ENCODE results near the gene IFT88. TPM values are rescaled to one million over a fixed set of nuclear protein-coding genes. Genes with fewer than 3 reads are reported as not detected.

The IFT88 gene
- total and polyA plus RNA-seq, 4 donors: 3.4 to 19.1 (median 13.0) TPM

DNA sequence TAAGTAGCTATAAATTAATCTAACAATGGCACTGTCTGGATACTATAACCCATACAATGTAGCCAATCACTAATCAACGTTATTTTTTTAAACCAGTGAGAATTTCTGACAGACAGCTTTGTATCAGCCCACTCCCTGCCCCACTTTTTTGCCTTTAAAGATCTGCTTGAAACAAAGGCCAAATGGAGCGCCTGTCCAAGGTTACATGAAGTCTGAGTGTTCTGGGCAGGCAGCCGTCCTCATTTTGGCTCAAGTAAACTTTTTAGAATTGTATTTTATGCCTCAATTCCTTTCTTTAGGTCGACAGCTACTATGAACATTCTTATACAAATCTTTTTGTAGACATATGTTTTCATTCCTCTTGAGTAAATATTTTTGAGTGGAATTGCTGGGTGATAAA is 6.2 kb downstream of the IFT88 start:
- no peak for DNase-seq
- H3K9me3 ChIP-seq (ENCODE audit: control insufficient read depth, low read length): no peaks in the 10 kb centered on the region
- ATAC-seq (ENCODE audit: low FRiP score): no peak
- no peaks in the 10 kb centered on the region for H3K27me3 ChIP-seq (ENCODE audit: control insufficient read depth in 1 of 2, insufficient read depth in 2 of 2, low read length in 1 of 2)
- intact Hi-C loops (cut with DNase I): no loop called here
- H3K36me3 ChIP-seq (ENCODE audit: control insufficient read depth in 1 of 2, insufficient read depth in 2 of 2, low read length in 1 of 2): peaks cover 0 to 6% of the 10 kb centered on the region in 2 donors
- peaks cover 0 to under 1% of the 10 kb centered on the region in 2 donors for H3K4me1 ChIP-seq (ENCODE audit: control insufficient read depth in 1 of 2, insufficient read depth in 2 of 2, low read length in 2 of 2)
- no peak overlapping the region for H3K27ac ChIP-seq (ENCODE audit: low read depth in 1 of 2, low read length in 2 of 2)
- WGBS, 2 donors: 25 to 37% methylated on average over 4 of the region's 4 CpGs
- H3K4me3 ChIP-seq (ENCODE audit: low read length in 2 of 2): no peak overlapping the region

DNA sequence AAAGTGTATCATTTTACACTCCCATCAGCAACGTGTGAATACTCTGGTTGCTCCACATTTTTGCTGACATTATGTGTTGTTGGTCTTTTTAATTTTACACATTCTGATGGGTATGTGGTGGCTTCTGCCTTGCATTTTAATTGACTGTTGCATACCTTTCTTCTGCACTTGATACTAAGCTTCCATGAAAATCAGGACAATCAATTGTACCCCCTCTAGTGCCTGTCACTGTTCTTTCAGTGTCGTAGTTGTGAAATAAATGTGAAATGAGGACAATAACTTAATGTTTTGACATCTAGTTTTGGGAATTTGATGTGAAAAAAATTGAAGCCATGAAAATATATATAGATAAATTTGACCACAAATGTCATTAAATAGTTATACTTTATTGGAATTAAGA is 6.7 kb downstream of the IFT88 start:
- intact Hi-C loops (cut with DNase I): no loop called here
- Histone ChIP-seq H3K4me1 (ENCODE audit: control insufficient read depth in 1 of 2, insufficient read depth in 2 of 2, low read length in 2 of 2) (no peaks in the 10 kb centered on the region), H3K27me3 (ENCODE audit: control insufficient read depth in 1 of 2, insufficient read depth in 2 of 2, low read length in 1 of 2) (no peaks in the 10 kb centered on the region), H3K4me3 (ENCODE audit: low read length in 2 of 2) (no peak overlapping the region), H3K9me3 (ENCODE audit: control insufficient read depth, low read length) (no peaks in the 10 kb centered on the region), H3K36me3 (ENCODE audit: control insufficient read depth in 1 of 2, insufficient read depth in 2 of 2, low read length in 1 of 2) (peaks cover 0 to 6% of the 10 kb centered on the region in 2 donors), H3K27ac (ENCODE audit: low read depth in 1 of 2, low read length in 2 of 2) (no peak overlapping the region)
- ATAC-seq (ENCODE audit: low FRiP score) (no peak), DNase-seq (no peak)
- WGBS, 2 donors: 53 to 54% methylated on average over 2 of the region's 2 CpGs

DNA sequence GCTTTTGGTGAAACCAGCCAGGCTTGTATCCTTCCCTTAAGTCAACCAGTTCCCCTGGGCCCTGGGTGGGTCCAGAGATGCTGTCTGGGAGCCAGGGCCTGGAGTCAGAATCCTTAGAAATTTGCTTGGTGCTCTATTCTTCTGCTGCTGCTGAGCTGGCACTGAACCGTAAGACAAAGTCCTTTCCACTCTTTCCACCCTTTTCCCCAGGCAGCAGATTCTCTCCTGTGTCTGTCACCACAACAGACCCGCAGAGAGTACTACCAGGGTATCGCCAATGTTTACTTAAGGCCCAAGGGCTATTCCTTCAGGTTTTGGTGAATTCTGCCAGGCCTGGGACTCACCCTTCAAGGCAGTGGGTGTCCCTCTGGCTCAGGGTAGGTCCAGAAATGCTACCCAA is 12.2 kb downstream of the IFT88 start:
- 95 to 96% methylated on average over 3 of the region's 3 CpGs for WGBS, 2 donors
- no peaks in the 10 kb centered on the region for H3K4me1 ChIP-seq (ENCODE audit: control insufficient read depth in 1 of 2, insufficient read depth in 2 of 2, low read length in 2 of 2)
- no peaks in the 10 kb centered on the region for H3K9me3 ChIP-seq (ENCODE audit: control insufficient read depth, low read length)
- intact Hi-C loops (cut with DNase I): no loop called here
- H3K27me3 ChIP-seq (ENCODE audit: control insufficient read depth in 1 of 2, insufficient read depth in 2 of 2, low read length in 1 of 2): no peaks in the 10 kb centered on the region
- ATAC-seq (ENCODE audit: low FRiP score) (peak; percentile 15), DNase-seq (no peak)
- no peak overlapping the region for H3K4me3 ChIP-seq (ENCODE audit: low read length in 2 of 2)
- peaks cover 3% of the 10 kb centered on the region in 2 donors for H3K36me3 ChIP-seq (ENCODE audit: control insufficient read depth in 1 of 2, insufficient read depth in 2 of 2, low read length in 1 of 2)
- no peak overlapping the region for H3K27ac ChIP-seq (ENCODE audit: low read depth in 1 of 2, low read length in 2 of 2)

DNA sequence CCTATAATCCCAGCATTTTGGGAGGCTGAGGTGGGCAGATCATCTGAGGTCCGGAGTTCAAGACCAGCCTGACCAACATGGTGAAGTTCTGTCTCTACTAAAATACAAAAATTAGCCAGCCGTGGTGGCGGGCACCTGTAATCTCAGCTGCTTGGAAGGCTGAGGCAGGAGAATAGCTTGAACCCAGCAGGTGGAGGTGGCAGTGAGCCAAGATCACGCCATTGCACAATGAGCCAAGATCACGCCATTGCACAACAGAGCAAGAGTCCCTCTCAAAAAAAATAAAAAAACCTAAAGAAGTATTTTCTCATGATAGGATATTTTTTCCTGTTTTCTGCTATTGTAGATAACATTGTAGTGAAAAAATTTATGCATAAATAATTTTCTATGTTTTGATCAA is 13.3 kb downstream of the IFT88 start:
- Histone ChIP-seq H3K9me3 (ENCODE audit: control insufficient read depth, low read length) (no peaks in the 10 kb centered on the region), H3K27me3 (ENCODE audit: control insufficient read depth in 1 of 2, insufficient read depth in 2 of 2, low read length in 1 of 2) (no peaks in the 10 kb centered on the region), H3K4me1 (ENCODE audit: control insufficient read depth in 1 of 2, insufficient read depth in 2 of 2, low read length in 2 of 2) (no peaks in the 10 kb centered on the region), H3K4me3 (ENCODE audit: low read length in 2 of 2) (no peak overlapping the region), H3K27ac (ENCODE audit: low read depth in 1 of 2, low read length in 2 of 2) (no peak overlapping the region), H3K36me3 (ENCODE audit: control insufficient read depth in 1 of 2, insufficient read depth in 2 of 2, low read length in 1 of 2) (peaks cover 3 to 8% of the 10 kb centered on the region in 2 donors)
- no peak for DNase-seq
- ATAC-seq (ENCODE audit: low FRiP score): no peak
- 95 to 96% methylated on average over 5 of the region's 5 CpGs for WGBS, 2 donors
- intact Hi-C loops (cut with DNase I): no loop called here

DNA sequence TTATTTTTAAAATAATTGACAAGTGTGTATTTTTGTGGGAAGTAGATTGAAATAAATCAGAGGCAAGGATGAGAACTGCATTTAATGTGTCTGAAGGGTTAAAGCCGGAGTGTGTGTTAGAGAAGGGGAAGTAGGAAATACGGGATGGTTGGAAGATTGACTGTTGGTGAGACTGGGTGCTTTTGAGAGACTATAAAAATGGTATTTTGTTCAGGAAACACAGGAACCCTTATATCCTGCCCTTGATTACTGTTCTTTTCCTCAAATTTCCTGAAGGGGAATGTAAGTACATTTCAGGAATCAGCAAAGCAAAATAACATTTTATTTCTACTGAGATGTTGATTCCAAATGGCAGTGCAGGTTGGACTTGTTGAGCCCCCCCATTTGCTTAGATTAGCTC is 15.1 kb downstream of the IFT88 start:
- Histone ChIP-seq H3K36me3 (ENCODE audit: control insufficient read depth in 1 of 2, insufficient read depth in 2 of 2, low read length in 1 of 2) (peaks cover 3 to 8% of the 10 kb centered on the region in 2 donors), H3K27me3 (ENCODE audit: control insufficient read depth in 1 of 2, insufficient read depth in 2 of 2, low read length in 1 of 2) (no peaks in the 10 kb centered on the region), H3K27ac (ENCODE audit: low read depth in 1 of 2, low read length in 2 of 2) (no peak overlapping the region), H3K4me3 (ENCODE audit: low read length in 2 of 2) (no peak overlapping the region), H3K9me3 (ENCODE audit: control insufficient read depth, low read length) (no peaks in the 10 kb centered on the region), H3K4me1 (ENCODE audit: control insufficient read depth in 1 of 2, insufficient read depth in 2 of 2, low read length in 2 of 2) (no peaks in the 10 kb centered on the region)
- no peak for ATAC-seq (ENCODE audit: low FRiP score)
- WGBS, 2 donors: 78 to 84% methylated on average over 2 of the region's 2 CpGs
- intact Hi-C loops (cut with DNase I): no loop called here
- DNase-seq: no peak

DNA sequence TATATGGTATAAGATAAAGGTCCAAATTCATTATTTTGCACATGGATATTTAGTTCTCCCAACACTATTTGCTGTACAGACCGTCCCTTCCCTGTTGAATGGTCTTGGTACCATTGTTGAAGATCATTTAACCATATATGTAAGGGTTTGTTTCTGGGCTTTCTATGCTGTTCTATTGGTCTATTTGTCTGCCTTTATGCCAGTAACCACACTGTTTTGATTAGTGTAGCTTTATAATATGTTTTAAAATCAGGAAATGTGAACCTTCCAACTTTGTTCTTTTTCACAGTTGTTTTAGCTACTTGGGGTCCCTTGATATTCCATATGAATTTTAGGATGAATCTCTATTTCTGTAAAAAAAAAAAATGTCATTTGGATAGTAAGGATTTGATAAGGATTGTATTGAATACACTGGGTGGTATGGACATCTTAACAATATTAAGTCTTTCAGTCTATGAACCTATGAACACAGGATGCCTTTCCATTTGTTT is 16.9 kb downstream of the IFT88 start:
- no peaks in the 10 kb centered on the region for H3K9me3 ChIP-seq (ENCODE audit: control insufficient read depth, low read length)
- no peaks in the 10 kb centered on the region for H3K27me3 ChIP-seq (ENCODE audit: control insufficient read depth in 1 of 2, insufficient read depth in 2 of 2, low read length in 1 of 2)
- DNase-seq (no peak), ATAC-seq (ENCODE audit: low FRiP score) (no peak)
- no peak overlapping the region for H3K4me3 ChIP-seq (ENCODE audit: low read length in 2 of 2)
- intact Hi-C loops (cut with DNase I): no loop called here
- H3K27ac ChIP-seq (ENCODE audit: low read depth in 1 of 2, low read length in 2 of 2): no peak overlapping the region
- no peaks in the 10 kb centered on the region for H3K4me1 ChIP-seq (ENCODE audit: control insufficient read depth in 1 of 2, insufficient read depth in 2 of 2, low read length in 2 of 2)
- peaks cover 3 to 8% of the 10 kb centered on the region in 2 donors for H3K36me3 ChIP-seq (ENCODE audit: control insufficient read depth in 1 of 2, insufficient read depth in 2 of 2, low read length in 1 of 2)
- WGBS, 2 donors: 99 to 100% methylated on average over 1 of the region's 1 CpG

DNA sequence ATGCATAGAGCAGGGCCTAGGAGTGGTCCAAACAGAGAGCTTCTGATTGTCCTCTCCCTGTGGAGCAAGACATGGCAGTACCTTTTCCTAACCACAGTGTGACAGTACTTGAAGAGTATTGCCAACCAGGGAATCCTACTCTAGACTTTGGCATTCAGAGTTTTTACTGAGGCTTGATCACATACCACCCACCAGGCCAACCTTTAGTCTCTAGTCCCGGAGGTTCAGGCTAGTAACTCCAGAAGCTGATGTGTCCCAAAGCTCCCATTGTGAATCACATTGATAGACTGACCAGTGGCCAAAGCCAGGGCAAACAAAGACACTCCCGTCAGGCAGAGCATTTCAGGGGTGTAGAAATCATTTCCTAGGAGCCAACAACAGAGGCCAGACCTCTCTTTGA is 18.4 kb downstream of the IFT88 start:
- WGBS, 2 donors: 90 to 98% methylated on average over 2 of the region's 2 CpGs
- Histone ChIP-seq H3K27me3 (ENCODE audit: control insufficient read depth in 1 of 2, insufficient read depth in 2 of 2, low read length in 1 of 2) (no peaks in the 10 kb centered on the region), H3K9me3 (ENCODE audit: control insufficient read depth, low read length) (no peaks in the 10 kb centered on the region), H3K4me1 (ENCODE audit: control insufficient read depth in 1 of 2, insufficient read depth in 2 of 2, low read length in 2 of 2) (no peaks in the 10 kb centered on the region), H3K27ac (ENCODE audit: low read depth in 1 of 2, low read length in 2 of 2) (no peak overlapping the region), H3K36me3 (ENCODE audit: control insufficient read depth in 1 of 2, insufficient read depth in 2 of 2, low read length in 1 of 2) (peaks cover 0 to 8% of the 10 kb centered on the region in 2 donors), H3K4me3 (ENCODE audit: low read length in 2 of 2) (no peak overlapping the region)
- no peak for DNase-seq
- no peak for ATAC-seq (ENCODE audit: low FRiP score)
- intact Hi-C loops (cut with DNase I): no loop called here

DNA sequence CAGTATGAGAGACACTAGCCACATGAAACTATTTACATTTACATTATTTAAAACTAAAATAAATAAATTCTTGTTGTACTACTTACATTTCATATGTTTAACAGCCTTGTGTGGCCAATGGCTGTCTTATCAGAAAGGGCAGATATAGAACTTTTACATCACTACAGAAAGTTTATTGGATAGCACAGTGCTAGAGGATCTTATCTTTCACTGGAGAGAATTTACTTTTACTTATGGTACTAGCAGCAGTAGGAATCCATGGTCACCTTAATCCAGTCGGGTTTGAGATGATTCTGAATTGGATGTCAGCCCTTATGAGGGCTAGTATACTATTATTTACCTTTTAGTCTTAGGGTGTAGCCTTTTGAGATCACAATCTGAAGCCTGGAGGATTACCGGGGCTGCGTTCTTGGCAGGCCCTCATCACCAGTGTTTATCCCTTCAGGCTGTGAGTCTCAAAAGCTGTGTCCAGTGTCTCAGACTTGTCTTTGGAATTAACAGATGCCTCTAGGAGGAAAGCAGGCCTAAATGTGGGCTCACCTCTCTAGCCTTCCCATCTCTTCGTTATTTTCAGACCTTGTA is 21.7 kb downstream of the IFT88 start:
- ATAC-seq (ENCODE audit: low FRiP score) (no peak), DNase-seq (no peak)
- WGBS, 2 donors: 90% methylated on average over 4 of the region's 4 CpGs
- Histone ChIP-seq H3K4me1 (ENCODE audit: control insufficient read depth in 1 of 2, insufficient read depth in 2 of 2, low read length in 2 of 2) (no peaks in the 10 kb centered on the region), H3K36me3 (ENCODE audit: control insufficient read depth in 1 of 2, insufficient read depth in 2 of 2, low read length in 1 of 2) (peaks cover 0 to 10% of the 10 kb centered on the region in 2 donors), H3K4me3 (ENCODE audit: low read length in 2 of 2) (no peak overlapping the region), H3K9me3 (ENCODE audit: control insufficient read depth, low read length) (no peaks in the 10 kb centered on the region), H3K27me3 (ENCODE audit: control insufficient read depth in 1 of 2, insufficient read depth in 2 of 2, low read length in 1 of 2) (no peaks in the 10 kb centered on the region), H3K27ac (ENCODE audit: low read depth in 1 of 2, low read length in 2 of 2) (no peak overlapping the region)
- intact Hi-C loops (cut with DNase I): no loop called here

DNA sequence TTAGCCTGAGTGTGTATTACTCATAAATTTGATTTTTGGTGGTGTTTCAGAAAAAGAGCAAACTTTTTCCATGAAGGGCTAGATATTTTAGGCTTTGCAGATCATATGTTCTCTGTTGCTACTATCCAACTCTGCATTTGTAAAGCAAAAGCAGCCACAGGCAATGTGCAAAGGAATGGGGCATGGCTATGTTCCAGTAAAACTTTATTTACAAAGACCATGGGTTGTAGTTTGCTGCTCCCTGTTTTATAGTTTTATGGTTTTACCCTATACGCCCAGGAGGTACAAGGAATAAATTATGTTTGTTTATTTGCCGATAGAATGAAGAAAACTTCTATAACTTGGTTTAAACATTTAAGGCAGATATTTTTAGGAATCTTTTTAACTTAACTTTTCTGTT is 23.6 kb downstream of the IFT88 start:
- intact Hi-C loops (cut with DNase I): no loop called here

More for the DNA sequence above, 23.6 kb downstream of the IFT88 start:
- Histone ChIP-seq H3K4me1 (ENCODE audit: control insufficient read depth in 1 of 2, insufficient read depth in 2 of 2, low read length in 2 of 2) (no peaks in the 10 kb centered on the region), H3K4me3 (ENCODE audit: low read length in 2 of 2) (no peak overlapping the region), H3K27me3 (ENCODE audit: control insufficient read depth in 1 of 2, insufficient read depth in 2 of 2, low read length in 1 of 2) (no peaks in the 10 kb centered on the region), H3K36me3 (ENCODE audit: control insufficient read depth in 1 of 2, insufficient read depth in 2 of 2, low read length in 1 of 2) (peaks cover 0 to 2% of the 10 kb centered on the region in 2 donors), H3K27ac (ENCODE audit: low read depth in 1 of 2, low read length in 2 of 2) (no peak overlapping the region), H3K9me3 (ENCODE audit: control insufficient read depth, low read length) (no peaks in the 10 kb centered on the region)
- DNase-seq (no peak), ATAC-seq (ENCODE audit: low FRiP score) (no peak)
- WGBS, 2 donors: 91 to 98% methylated on average over 2 of the region's 2 CpGs
